NCI-H460 (cell line): ENCODE measurements around the gene WDHD1. TPM values are rescaled to one million over a fixed set of nuclear protein-coding genes. Genes with fewer than 3 reads are reported as not detected.
A peak's percentile ranks its signal among the peaks of the same experiment; 100 is the strongest.
"Not testable (repeated sequence)": the region's sequence is repeated elsewhere in the genome, so short reads cannot be mapped to it uniquely, and the experiment has no call there.

Experiments
- DNase-seq: peaks from one replicate; pipeline ENCODE4 v3.0.0-alpha.2; 2016; ENCODE audit warnings: low read depth; ENCODE audit errors: extremely low read depth
- polyA plus RNA-seq: library from polyadenylated mRNA; depleted of rRNA; stranded (reverse); fragments of >200 nt; gene quantifications from 2 replicates; pipeline ENCODE4 v1.2.3, GENCODE V29; 2014; cell fraction: nucleus; rRNA removed
- total RNA-seq: library from RNA; depleted of rRNA; stranded (reverse); fragments of >200 nt; shearing (Covaris generic); gene quantifications from 2 replicates; pipeline ENCODE4 v1.2.3, GENCODE V29; 2014; rRNA removed

The WDHD1 gene, protein sequence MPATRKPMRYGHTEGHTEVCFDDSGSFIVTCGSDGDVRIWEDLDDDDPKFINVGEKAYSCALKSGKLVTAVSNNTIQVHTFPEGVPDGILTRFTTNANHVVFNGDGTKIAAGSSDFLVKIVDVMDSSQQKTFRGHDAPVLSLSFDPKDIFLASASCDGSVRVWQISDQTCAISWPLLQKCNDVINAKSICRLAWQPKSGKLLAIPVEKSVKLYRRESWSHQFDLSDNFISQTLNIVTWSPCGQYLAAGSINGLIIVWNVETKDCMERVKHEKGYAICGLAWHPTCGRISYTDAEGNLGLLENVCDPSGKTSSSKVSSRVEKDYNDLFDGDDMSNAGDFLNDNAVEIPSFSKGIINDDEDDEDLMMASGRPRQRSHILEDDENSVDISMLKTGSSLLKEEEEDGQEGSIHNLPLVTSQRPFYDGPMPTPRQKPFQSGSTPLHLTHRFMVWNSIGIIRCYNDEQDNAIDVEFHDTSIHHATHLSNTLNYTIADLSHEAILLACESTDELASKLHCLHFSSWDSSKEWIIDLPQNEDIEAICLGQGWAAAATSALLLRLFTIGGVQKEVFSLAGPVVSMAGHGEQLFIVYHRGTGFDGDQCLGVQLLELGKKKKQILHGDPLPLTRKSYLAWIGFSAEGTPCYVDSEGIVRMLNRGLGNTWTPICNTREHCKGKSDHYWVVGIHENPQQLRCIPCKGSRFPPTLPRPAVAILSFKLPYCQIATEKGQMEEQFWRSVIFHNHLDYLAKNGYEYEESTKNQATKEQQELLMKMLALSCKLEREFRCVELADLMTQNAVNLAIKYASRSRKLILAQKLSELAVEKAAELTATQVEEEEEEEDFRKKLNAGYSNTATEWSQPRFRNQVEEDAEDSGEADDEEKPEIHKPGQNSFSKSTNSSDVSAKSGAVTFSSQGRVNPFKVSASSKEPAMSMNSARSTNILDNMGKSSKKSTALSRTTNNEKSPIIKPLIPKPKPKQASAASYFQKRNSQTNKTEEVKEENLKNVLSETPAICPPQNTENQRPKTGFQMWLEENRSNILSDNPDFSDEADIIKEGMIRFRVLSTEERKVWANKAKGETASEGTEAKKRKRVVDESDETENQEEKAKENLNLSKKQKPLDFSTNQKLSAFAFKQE
- total RNA-seq, result 13.6 and 14.3 TPM in 2 replicates
- 10.7 and 20.9 TPM in 2 replicates for polyA plus RNA-seq

DNA sequence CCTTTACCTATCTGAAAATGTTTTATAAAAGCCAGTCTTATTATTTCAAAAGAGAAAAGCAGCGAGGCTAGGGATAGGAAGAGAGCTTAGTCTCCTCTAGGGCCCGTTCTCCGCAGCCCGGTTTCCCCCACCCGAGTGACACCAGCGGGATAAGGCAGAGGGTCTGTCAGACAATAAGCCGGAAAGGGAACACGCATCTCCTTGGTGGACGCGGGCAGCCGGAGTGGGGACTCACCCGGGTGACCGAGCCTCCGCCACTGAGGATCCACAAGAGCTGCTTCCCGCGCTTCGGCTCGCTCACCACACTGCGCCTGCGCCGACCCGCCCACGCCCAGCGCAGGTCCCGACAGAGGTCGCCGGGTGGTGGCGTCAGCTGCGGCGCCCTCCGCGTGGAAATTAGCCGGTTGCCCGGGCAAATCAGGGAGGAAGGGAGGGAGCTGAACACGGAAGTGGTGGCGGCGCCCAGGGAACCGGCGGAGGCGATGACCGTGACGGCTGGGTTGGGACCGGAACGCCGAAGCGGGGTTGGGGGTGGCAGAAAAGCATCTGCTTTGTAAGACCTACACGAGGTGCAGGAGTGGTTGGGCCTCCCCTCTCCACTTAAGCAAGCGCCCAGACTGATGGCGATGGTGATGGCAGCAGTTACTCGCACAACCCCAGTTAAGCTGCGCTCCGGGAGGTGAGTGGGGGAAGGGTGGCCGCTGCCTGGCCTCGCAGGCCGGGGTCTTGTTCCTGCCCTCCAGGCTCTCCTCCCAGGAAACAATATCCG lies at the start of gene WDHD1, which contains the start of gene SOCS4:
Gene WDHD1 (minus strand): TSS at position 307 of the 769 bp plus-strand sequence. CDS start 312 bp downstream, outside the sequence.
Gene SOCS4 (plus strand): TSS at position 444 of the 769 bp plus-strand sequence. CDS start 15,806 bp downstream, outside the sequence.
- DNase-seq, result peak; percentile 93

DNA sequence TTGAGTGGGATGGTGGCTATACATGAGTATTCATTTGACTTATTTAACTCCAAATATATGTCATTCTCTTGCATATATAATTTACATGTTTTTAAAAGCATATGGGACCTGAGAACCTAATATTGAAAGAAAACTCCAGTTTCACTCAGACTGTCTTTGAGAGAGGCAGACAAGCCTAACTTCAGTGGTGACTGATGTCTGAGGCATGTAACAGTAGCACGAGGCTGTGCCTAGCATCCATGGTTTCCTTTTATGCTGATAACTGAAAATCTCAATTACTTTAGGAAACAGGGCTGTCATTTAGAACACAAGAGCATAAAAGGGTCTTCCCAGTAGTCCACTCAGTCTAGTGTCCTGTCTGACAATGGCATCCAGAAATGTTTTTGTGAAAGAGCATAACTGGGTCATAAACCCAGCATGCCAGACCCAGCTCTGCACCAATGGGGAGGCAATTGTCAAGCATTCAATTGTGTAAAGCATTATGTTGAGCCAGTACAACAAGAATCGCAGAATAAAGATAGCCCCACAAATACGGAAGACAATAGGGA lies 48.8 kb upstream of the WDHD1 start:
- DNase-seq, result no peak

DNA sequence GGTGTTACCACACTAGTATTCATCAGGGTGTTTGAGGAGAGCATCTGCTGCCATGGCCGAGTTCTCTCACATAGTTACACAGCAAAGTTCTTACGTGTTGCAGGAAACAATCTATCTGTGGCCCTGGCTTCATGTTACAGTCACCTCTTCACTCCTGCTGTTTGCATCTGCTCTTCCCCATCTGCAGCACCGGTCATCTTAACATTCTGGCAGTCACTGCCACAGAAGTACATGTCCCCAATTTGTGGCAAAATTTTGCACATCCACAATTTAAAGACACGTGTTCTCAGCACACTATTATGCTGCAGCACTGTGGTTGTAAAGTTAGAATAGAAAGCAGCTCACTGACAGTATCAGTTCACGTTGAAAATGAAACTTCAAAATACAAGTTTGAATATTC lies 47.8 kb upstream of the WDHD1 start:
- DNase-seq, result no peak

DNA sequence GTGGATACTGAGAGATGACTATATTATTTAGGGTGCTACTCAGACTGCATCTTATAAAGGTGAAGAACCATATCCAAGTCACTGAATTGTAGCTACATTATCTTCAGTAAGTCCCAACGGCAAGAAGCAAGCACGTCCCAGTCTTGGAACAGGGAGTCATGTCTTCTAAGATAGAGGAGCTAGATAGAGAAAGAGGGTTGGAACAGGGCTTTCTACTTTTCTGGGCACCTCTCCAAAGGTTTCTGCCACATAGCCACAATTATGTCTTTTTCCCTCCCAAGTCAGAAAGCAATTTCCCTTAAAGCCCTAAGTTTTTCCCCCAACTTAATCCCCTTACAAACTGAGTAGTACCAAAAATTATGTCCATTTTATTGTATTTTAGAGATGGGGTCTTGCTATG lies 47.0 kb upstream of the WDHD1 start:
- no peak for DNase-seq

DNA sequence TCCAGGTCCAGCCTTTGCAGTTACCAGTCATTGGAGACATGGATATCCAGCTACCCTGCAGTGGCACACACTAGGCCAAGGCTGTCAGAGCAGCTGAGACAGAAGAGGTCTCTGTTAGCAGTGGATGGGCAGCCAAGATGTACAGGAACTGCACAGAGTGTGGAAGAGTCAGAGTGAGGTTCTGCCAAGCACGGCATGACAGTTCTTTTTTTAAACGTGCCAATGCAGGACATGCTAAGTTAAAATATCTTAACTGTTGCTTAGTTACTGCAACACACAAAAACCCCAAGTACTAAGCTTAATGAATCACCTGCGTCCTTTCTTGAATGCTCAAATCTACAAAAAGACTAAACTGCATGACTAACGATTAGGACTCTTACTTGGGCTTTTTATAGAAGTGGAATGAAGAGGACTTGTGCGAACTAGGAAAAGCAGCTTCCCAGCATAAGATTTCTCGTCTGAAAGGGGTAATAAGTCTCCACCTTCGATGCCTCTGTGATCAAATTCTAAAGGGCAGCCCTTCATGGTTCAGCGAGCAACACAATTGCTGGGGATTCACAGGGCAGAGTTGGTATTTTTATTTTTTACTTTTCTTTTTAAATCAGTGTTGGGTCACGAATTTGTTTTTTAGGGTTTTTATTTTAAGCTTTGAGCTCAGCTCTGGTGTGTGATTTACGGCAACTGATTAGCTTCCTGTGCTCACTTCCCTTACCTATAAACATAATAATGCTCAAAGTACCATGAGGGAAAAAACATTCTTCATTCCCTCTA lies 45.2 kb upstream of the WDHD1 start:
- DNase-seq, result no peak

DNA sequence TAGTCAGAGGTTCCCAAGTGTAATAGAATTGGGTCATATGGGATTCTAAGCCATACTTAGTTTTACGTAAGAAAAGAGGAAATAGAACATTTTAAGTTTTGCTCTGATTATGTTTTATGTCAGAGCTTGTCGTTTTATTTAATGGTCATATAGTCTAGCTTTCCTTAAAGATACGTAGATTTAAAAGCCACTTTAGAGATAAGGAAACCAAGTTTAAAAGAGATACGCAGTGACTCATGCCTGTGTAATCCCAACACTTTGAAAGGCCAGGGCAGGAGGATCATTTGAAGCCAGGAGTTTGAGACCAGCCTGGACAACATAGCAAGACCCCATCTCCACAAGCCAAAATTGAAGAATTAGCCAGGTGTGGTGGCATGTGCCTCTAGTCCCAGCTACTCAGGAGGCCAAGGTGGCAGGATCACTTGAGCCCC lies 44.1 kb upstream of the WDHD1 start:
- DNase-seq, result no peak

DNA sequence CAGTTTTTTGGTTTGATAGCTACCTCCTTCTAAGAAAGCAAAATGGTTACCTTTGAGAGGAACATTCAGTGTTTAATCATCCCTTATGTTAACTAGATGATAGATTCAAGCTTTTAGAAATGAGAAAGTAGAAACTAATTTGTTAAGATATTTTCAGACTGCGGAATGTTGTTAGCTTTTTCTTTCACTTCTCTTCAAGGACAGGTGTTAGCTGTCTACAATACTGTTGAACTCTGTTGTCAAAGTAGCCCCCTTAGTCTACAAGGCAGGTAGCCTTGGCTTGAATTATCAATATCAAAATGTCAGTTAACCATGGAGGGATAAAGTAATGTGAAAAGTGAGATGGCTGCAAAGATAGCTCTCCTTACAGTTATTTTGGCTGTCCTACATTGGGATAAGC lies 39.3 kb upstream of the WDHD1 start:
- DNase-seq, result no peak

DNA sequence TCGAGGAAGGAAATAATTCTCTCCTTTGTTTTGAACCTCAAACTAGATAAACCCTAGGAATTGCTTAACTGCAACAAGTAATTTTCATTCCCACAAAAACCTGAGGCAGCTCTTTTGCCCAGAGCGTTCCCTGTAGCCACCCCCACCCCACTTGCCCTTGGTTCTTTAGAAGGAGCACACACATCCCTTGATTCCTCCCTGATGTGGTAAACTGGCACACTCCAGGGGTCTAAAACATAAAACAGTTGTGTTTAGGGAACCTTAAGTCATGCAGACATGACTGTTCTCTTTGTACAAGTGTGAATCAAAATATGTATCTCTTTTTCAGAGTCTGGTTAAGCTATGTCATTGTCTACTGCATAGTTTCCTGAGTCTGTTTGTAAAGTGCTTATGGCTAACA lies 38.5 kb upstream of the WDHD1 start:
- no peak for DNase-seq

DNA sequence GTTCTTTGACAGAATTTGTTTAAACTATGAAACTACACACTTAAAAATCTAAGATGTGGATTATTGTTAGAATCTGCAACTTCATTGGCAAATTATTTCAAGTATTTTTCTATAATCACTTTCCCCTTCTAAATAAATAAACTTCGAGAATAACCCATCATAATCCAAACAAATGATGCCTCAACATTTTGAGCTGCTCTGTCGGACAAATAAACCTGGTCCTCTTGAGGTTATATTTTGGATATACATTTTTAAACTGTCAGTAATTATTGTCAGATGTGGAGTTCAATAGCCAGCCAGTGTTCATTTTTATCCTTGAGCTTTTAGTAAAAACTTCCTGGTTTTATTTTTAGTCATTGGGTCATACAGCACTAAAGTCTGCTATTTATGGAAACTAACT lies 38.0 kb upstream of the WDHD1 start:
- not testable (repeated sequence) for DNase-seq

DNA sequence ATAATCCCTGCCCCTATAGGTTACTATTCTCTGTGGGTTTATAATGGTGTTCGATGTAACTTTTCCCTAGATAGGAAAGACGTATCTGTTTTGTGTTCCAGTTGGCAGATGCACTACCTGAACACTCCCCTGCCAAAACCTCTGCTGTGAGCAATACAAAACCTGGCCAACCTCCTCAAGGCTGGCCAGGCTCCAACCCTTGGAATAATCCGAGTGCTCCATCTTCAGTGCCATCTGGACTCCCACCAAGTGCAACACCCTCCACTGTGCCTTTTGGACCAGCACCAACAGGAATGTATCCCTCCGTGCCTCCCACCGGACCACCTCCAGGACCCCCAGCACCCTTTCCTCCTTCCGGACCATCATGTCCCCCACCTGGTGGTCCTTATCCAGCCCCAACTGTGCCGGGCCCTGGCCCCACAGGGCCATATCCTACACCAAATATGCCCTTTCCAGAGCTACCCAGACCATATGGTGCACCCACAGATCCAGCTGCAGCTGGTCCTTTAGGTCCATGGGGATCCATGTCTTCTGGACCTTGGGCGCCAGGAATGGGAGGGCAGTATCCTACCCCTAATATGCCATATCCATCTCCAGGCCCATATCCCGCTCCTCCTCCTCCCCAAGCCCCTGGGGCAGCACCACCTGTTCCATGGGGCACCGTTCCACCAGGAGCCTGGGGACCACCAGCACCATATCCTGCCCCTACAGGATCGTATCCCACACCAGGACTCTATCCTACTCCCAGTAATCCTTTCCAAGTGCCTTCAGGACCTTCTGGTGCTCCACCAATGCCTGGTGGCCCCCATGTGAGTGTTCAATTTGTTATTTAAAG lies 35.8 kb upstream of the WDHD1 start:
- DNase-seq, result no peak

DNA sequence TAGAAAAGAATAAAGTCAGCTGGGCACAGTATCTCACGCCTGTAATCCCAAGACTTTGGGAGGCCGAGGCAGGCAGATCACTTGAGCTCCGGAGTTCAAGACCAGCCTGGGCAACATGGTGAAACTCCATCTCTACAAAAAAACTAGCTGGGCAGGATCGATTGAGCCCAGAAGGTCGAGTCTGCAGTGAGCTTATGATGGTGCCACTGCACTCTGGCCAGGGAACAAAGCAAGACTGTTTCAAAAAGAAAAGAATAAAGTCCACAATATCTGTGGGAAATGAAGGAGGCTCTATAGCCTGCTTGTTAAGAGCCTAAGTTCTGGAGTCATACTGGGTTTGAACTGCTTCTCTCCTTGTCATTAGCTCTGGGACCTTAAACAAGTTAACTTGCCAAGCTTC lies 32.4 kb upstream of the WDHD1 start:
- no peak for DNase-seq

DNA sequence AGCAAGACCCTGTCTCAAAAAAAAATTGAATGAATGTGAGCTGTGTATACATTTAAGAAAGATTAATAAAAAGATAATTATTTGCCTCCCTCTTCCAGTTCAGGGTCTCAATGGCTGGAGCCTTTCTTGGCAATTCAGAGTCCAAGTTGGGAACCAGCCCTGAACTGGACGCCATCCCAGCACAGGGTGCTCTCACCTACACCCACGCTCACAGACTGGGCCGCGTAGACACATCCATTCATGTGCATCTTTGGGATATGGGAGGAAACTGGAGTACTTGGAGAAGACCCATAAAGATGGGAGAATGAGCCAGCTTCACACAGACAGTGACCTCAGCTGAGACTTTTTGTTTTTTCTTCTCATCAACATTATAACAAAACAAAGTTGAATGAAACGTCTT lies 31.0 kb upstream of the WDHD1 start:
- DNase-seq, result no peak

DNA sequence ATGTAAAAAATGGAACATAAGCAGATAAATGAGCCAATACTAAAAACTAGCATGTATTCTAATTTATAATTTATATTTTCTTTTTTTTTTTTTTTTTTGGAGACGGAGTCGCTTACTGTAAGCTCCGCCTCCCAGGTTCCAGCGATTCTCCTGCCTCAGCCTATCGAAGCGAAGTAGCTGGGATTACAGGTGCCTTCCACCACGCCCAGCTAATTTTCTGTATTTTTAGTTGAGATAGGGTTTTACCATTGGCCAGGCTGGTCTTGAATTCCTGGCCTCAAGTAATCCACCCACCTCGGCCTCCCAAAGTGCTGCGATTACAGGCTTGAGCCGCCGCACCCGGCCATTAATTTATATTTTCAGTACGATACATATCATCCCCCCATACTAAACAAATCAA lies 27.2 kb upstream of the WDHD1 start:
- DNase-seq, result no peak

DNA sequence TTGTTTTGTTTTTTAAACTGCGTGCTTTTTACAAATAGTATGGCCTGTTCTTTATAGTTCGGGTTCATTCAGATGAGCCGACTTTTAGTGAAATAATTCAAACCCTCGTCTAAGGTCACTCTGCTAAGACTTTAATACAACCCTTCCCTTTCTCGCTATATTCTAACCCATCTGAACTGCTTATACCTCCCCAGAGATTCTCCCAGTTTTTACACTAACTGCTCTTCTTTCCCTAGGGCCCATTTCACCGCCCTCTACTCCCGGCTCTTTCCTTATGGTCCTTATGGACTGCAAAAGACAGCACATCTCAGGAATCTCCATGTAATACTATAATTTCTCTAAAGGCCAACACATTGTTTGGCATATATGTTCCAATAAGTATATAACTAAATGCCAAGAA lies 26.6 kb upstream of the WDHD1 start:
- DNase-seq, result no peak

DNA sequence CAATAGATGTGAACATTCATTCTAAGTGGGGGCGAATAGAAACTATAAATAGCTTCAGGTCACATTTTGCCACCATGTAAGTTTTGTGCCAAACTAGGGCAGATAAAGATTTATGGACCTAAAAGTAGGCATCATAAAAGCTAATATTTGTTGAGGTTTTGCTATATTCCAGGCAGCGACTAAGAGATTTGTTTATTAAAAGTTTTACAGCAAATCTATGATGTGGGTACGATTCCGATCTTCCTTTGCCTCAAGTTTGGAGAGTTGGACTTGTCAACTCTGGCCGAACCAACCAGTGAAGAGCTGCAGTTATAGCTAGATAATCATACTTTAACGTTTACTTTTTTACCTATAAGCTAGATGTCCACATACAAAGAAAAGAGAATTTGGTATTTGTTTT lies 26.1 kb upstream of the WDHD1 start:
- no peak for DNase-seq

DNA sequence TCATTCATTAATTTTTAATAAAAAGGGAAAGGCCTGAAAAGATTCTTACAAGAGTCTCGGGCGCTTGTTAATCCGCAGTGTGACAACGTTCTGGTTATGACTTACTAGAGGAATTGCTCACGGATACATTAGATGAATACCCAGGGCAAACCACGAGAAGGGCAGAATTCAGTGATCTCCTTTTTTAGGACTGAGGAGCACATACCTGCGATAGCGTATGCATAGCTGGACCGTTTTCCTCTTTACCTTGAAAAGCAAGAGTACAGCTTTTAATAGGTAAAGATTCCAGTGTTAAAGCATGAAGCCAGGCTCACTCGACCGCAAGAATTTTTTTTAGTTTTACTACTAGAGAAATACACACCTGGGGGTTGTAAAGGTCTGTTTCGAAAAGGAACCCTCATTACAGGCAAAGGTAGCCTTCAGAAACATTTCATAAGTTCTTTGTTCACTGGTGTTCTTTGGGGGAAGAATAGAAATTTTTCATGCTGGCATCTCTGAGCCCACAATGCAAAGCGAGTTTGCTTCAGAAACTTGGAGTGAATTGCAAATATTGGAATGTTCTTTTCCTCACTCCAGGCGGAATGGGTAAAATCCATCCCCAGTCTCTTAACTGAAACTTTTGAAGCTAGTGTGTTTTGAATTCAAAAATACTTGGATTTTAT lies 25.5 kb upstream of the WDHD1 start:
- DNase-seq, result no peak

DNA sequence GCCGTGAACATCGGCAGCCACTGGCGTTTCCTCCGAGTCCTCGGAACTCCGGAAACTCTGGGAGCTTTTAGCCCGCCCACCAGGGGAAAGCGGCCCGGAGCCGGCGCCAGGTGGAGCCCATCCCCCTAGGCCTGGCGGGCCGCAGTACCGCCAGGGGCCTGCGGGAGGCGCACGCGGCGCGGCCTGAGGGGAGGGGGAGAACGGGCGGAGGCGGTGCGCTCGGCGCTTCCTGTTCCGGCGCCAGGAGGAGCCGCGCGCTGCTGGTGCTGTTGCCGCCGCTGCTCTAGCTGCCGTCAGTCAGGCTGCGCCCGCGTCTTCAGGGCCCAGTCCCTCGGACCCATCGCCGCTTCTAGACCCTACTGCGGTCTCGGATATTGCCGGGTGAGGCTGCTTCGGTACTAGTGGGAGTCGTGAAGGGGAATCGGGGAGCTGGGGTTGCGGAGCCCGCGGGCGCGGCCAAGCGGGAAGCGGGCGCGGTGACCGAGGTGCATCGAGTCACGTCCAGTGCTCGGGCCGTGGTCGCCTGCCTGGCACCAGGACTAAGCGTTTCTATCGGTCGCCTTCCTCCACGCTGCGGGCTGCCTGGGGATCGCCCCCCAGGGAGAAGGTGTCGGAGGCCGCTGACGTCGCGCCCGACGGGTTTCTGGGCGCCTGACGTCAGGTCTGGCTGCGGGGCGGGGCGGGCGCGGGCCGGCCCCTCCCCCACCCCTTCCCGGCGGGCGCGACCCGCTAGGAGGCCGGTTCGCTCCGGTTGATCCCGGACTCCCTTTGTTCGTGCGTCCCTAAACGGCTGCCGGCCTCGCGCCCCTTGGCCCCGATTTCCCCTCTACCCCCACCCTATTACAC lies 24.7 kb upstream of the WDHD1 start, which contains the start of gene MAPK1IP1L:
Gene MAPK1IP1L (plus strand): TSS at position 225 of the 846 bp plus-strand sequence. CDS start 10,037 bp downstream, outside the sequence.
- DNase-seq, result peak; percentile 89
